HG02981 (cell line): Measurements from ENCODE around the gene CACNA1D.

ENCODE experiments used
- ATAC-seq: cut with Tn5 transposase; IDR thresholded peaks from one replicate; pipeline ENCODE4 v1.9.1; 2021; ENCODE audit warnings: mild to moderate bottlenecking, moderate library complexity; ENCODE audit not compliant: unreplicated experiment

The CACNA1D gene

DNA sequence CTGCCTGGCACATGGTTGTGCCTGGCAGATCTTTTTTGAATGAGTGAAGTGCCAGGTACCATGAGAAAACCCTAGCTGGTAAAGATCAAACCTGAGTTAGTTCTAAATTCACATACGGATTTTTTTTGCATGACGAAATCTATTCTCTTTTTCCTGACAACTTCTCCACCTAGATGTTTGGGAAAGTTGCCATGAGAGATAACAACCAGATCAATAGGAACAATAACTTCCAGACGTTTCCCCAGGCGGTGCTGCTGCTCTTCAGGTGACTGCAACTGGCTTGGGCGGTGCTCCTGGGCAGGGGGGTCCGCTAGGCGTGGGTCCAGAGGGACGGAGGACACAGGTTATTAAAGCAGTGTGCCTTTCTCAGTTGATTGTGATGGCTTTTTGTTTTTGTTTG is 280.0 kb downstream of the CACNA1D start:
- no peak for ATAC-seq

- no peak for ATAC-seq
These were observed 280.6 kb downstream of the CACNA1D start for GRCh38 chr3:53775018-53775417.

GRCh38 chr3:53775834-53776251 is 281.4 kb downstream of the CACNA1D start:
- no peak for ATAC-seq

- no peak for ATAC-seq
These were observed 282.2 kb downstream of the CACNA1D start for GRCh38 chr3:53776494-53777101.

DNA sequence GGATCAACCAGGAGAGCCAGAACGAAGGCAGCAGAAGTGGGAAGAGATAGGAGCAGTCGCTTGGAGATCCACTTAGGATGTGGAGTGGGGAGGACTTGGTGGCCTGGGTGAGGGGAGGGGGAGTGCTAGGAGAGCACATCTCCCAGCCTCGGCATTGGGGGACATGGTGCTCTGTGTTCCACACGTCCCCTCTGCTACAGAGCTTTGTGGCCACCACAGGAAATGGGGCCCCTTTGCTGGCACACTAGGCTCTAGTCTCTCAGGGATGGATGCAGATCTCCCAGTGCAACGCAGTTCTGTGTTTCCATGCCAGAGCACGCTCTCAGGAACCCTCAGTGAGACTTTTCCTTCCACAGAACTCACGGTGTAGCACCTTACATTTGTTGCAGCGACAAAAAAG is 283.1 kb downstream of the CACNA1D start:
- ATAC-seq = no peak

- ATAC-seq = no peak
These were observed 283.7 kb downstream of the CACNA1D start for GRCh38 chr3:53778153-53778552.

GRCh38 chr3:53780171-53780570 is 285.8 kb downstream of the CACNA1D start:
- ATAC-seq = no peak

DNA sequence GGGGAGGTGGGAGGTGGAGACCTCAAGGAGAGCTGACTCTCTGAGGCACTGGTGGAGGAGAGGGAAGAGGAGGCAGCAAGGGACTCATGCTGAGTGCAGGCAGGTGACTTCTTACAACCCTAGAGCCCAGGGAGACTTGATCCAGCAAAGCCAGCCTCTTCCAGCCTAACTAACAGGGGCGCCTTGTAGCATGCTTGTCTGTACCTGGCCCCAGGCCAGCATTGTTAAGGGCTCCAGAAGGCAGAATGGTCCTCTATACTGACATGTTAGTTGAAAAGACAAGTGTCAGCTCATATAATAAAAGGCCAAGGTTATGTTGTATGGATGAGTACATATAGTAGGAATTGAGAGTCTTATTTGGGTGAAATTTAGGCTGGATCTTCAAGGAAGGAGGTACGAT is 286.4 kb downstream of the CACNA1D start:
- no peak for ATAC-seq

- no peak for ATAC-seq
These were observed 292.6 kb downstream of the CACNA1D start for GRCh38 chr3:53787016-53787415.

DNA sequence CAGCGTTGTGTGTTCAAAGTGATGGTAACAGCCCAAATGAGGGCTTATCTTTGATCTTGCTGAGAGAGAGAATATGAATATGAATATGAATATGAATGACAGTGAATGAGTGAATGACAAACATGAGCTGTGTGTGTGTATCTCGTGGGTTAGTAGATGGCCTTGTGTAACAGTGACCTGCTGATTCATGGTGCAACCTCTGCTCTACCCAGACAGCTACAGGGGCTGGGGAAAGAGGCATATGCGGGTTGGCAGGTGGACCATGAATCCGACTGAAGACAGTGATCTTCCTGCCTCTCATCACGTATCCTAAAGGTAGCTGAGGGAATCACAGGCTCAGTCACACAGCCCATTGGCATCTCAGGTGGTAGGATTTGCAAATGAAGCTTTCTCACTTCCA is 293.6 kb downstream of the CACNA1D start:
- ATAC-seq = no peak

DNA sequence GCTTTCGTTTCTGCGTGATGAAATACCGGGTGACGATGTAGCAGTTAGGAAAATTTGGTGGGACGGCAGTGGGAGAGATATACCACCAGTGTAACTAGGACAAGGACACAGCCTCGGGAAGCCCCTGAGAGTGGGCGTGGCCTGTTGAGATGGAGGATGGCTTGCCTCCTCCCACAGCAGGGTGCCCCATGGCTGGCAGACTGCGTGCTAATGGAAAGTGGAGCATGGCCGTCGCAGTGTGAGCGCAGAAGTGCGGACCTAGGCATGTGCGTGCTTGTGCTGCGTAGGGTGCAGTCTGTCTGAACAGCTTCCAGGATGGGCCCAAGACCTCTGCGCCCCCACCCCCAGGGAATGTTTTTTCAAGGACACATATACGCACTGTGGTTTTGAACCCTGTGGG is 295.0 kb downstream of the CACNA1D start:
- ATAC-seq = no peak

DNA sequence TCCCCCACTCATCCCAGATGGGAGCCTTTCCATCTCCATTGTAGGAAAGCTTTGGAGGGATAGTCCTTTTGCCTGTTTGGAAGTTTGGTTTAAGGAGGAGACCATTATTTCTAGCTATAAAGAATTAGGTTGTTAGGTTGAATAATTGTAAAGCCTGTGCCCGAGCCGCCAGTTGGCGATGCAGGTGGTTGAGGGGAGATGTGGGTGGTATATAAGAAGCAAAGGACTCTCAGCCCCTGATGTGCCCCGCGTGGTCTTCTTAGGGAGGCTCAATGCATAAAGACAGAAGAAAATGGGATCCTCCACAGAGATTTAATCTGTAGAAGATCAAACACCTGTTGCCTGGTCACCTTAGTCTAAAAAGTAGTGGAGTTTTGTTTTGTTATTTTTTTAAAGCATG is 296.1 kb downstream of the CACNA1D start:
- ATAC-seq = no peak

DNA sequence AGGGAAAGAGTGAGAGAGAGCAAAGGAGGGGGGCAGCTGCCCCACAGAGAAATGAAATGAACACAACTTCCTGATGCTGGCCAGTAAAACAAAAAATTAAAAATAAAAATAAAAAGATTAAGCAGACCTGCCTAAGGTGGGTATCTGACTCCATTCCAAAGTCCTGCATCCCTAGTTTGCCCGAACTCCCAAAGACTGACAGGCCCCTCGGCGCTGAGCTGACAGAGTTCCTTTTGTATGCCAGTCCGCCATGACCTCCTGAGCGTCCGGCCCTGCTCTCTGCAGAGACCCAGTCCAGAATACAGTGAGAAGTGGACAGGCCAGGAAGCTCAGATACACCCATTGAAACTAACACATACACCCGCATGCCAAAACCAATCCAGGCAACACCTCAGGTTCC is 296.9 kb downstream of the CACNA1D start:
- ATAC-seq = no peak

- no peak for ATAC-seq
These were observed 298.5 kb downstream of the CACNA1D start for GRCh38 chr3:53792866-53793265.

DNA sequence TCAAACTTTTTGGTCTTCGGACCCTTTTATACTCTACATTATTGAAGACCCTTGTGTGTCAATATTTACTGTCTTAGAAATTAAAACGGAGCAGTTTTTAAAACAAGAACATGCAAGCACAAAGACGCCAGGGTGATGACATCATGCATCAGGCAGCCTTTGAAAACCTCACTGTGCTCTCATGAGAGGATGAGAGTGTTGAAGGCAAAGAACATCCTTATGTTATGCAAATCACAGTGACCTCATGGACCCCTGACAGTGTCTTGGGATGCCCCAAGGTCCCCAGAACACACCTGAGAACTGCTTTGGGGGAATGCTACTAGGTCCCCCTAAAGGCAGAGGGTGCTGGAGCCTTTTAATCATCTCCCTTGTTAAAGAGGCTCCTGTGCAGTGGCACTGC is 300.2 kb downstream of the CACNA1D start:
- ATAC-seq = no peak

- no peak for ATAC-seq
These were observed 300.8 kb downstream of the CACNA1D start for GRCh38 chr3:53795176-53795575.

DNA sequence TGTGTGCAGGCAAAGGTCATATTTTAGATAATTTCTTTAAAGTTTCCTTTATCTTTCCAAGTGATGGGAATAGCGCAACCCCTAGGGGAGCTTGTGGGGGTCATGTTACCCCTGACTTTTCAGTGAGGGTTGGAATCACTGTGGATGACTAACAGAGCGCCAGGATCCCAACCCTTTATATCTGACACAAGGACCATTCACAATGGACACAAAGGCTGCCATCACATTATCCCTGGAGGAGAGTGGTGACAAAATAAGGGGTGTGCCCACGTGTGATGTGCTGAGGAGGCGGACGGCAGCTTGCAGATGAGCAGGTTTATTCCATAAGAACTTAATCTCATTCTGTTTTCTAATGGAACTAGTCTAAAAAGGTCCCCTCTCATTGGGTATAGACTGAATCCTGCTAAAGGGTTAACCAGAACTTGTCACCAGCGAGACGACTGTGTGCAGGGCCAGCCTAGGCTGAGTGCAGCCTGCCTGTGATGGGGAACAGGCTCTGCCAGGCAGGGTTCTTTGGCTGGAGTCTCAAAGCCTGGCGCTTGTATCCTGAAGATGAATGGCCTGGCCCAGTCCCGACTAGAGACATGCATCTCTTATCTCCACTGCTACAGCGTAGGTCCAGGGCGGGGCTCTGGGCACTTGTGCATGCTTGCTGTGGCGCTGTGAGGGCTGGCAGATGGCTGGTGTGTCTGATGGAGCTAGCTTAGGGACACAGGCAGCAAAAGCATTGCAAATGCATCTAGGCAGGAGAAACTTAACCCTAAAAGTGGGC is 301.6 kb downstream of the CACNA1D start:
- ATAC-seq = no peak

- no peak for ATAC-seq
These were observed 303.7 kb downstream of the CACNA1D start for GRCh38 chr3:53798144-53798543.

DNA sequence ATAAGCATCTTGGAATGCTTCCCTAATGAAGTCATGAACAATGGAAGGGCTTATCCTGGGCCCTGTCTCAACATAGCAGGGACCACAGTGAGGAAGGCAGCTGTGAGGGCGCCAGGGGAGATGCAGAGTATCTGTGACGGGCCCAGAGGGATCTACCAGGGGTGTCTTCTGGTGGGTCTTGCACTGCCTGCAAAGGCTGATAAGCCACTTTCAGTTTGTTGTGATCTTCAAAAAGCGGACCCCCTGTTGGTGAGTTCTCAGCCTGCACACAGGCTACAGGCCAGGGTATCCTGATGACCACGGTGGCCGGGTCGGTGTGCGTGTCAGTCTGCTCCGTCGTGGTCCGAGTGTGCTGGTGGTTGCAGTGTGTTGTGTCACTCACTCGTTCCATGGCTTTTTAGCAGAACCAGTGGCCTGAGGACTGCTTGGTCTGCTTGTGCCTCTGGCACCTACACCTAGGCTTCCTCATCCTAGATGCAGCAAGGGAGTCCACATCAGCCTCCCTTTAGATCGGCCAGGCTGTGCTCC is 305.0 kb downstream of the CACNA1D start:
- ATAC-seq = no peak

GRCh38 chr3:53800041-53800906 is 305.9 kb downstream of the CACNA1D start:
- no peak for ATAC-seq

GRCh38 chr3:53801319-53801718 is 306.9 kb downstream of the CACNA1D start:
- no peak for ATAC-seq
